Adrenal gland (tissue), 12 donors: ENCODE results near the gene UVRAG. TPM values are rescaled to one million over a fixed set of nuclear protein-coding genes. Genes with fewer than 3 reads are reported as not detected.

Experiments used
- DNase-seq, 7 donors: peaks; one replicate each; pipeline ENCODE4 v3.0.0-alpha.2; 2019 to 2020
- H3K27ac ChIP-seq, 5 donors: fragments of 200-600 bp; sonication (generic) in 4 of 5; 1 replicate in 3 of 5; 2 replicates in 2 of 5; pipeline versions ENCODE4 v1.5.1 to v1.8.0; 2016 to 2020; ENCODE audit warnings: mild to moderate bottlenecking in 1 of 5
- H3K27me3 ChIP-seq: fragments of 200-600 bp; 2 replicates; pipeline ENCODE4 v1.8.0; 2021
- H3K36me3 ChIP-seq, 2 donors: fragments of 200-600 bp; replicated peaks in 1 of 2; 1 replicate in 1 of 2; 2 replicates in 1 of 2; pipeline versions ENCODE4 v1.5.1 to v1.8.0; 2018 to 2022
- H3K4me1 ChIP-seq, 2 donors: fragments of 200-600 bp; replicated peaks in 1 of 2; 1 replicate in 1 of 2; 2 replicates in 1 of 2; pipeline versions ENCODE4 v1.5.1 to v1.8.0; 2018 to 2021
- H3K4me3 ChIP-seq, 4 donors: fragments of 200-600 bp; sonication (generic) in 3 of 4; one replicate each; pipeline ENCODE4 v1.5.1; 2016 to 2018
- H3K9me3 ChIP-seq, 3 donors: fragments of 200-600 bp; sonication (generic) in 1 of 3; replicated peaks in 1 of 3; 1 replicate in 2 of 3; 2 replicates in 1 of 3; pipeline versions ENCODE4 v1.5.1 to v1.8.0; 2016 to 2021
- POLR2A ChIP-seq, 2 donors: fragments of 450-650 bp; IDR thresholded peaks; one replicate each; pipeline ENCODE4 v1.6.1; 2017; ENCODE audit warnings: antibody characterized with exemption in 2 of 2, mild to moderate bottlenecking in 2 of 2, moderate library complexity in 1 of 2
- WGBS, 4 donors: extraction: QIAGEN DNeasy Blood & Tissue Kit in 2 of 4; methylation state at CpG; one replicate each; pipeline versions ENCODE4 v1.1.5 to v1.1.7; 2013 to 2017; 5-methylcytosine and 5-hydroxymethylcytosine counted together
- intact Hi-C, 2 donors: fragments of 100-400 bp; cut with DNase I; formaldehyde crosslinking; loops; one replicate each; pipeline versions ENCODE4 v1.14.1 to v1.15.0; 2022 to 2023
- polyA plus RNA-seq, 3 donors: library from polyadenylated mRNA; stranded (reverse); fragments of 200-250 nt in 2 of 3; fragments of 350-450 nt in 1 of 3; fragmentation: Illumina TruSeq in 1 of 3; extraction: RNeasy Lipid Tissue Mini Kit (QIAGEN cat#74804) in 1 of 3; gene quantifications; one replicate each; pipeline ENCODE4 v1.2.3, GENCODE V29; 2013 to 2014
- total RNA-seq, 9 donors: library from RNA; depleted of rRNA in 4 of 9; stranded (reverse); fragments of >200 nt in 4 of 9; fragments of 120-200 nt in 1 of 9; fragmentation: NEBNext Ultra II Directional in 1 of 9; extraction: Animal tissue kit (Norgen Biotek cat#: 25700) in 1 of 9; gene quantifications; one replicate each; pipeline versions ENCODE4 v1.1.0 to v1.2.4, GENCODE V29; 2013 to 2023
- TF ChIP-seq, protein P1 (sequence below), 6 experiments: fragments of 450-650 bp in 4 of 6; fragments of 200-600 bp in 2 of 6; sonication (generic) in 1 of 6; IDR thresholded peaks; 1 replicate in 5 of 6; 2 replicates in 1 of 6; pipeline versions ENCODE4 v1.5.1 to v1.8.0; 2016 to 2021; ENCODE audit warnings: antibody characterized with exemption in 6 of 6, mild to moderate bottlenecking in 2 of 6, moderate library complexity in 1 of 6
- donor health status: healthy with polysubstance abuse.
- donor health status: Bipolar disorder and iron deficiency.
- donor health status: DM: yes; HTN: yes; CAD: no.
- donor health status: DM: no; HTN: no; CAD: no.
- donor health status: DM: no; HTN: no; CAD: no.
- donor health status: DM: yes; HTN: yes; CAD: no.

Gene UVRAG
- total and polyA plus RNA-seq, 12 donors, result 10.9 to 61.4 (median 28.5) TPM

DNA sequence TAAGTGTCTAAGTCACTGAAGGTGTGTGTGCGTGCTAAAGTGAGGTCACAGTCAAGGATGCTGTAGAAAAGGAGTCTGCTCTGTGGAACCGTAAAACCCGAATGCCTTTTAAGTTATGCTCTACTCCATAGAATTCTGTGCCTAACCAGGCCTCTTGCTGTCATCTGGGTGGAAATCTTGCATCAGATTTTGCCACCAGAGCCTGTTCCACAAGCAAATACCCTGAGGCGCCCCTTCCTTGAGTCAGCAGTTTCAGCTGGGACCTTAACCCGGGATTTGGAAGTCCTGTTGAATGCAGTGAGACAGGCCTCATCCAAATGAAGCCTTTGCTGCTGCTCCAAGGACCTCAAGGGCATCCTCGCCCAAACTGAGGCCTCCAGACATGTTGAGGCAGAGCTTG lies 281.5 kb downstream of the UVRAG start:
- Histone ChIP-seq H3K4me1 (no peaks in the 10 kb centered on the region), H3K27me3 (no peaks in the 10 kb centered on the region), H3K4me3 (no peak overlapping the region), H3K9me3 (no peaks in the 10 kb centered on the region), H3K36me3 (peaks cover 0 to 4% of the 10 kb centered on the region in 2 donors), H3K27ac (no peak overlapping the region)
- 84 to 98% (median 91%) methylated on average over 6 of the region's 6 CpGs for WGBS, 4 donors
- TF ChIP-seq, protein P1, sequence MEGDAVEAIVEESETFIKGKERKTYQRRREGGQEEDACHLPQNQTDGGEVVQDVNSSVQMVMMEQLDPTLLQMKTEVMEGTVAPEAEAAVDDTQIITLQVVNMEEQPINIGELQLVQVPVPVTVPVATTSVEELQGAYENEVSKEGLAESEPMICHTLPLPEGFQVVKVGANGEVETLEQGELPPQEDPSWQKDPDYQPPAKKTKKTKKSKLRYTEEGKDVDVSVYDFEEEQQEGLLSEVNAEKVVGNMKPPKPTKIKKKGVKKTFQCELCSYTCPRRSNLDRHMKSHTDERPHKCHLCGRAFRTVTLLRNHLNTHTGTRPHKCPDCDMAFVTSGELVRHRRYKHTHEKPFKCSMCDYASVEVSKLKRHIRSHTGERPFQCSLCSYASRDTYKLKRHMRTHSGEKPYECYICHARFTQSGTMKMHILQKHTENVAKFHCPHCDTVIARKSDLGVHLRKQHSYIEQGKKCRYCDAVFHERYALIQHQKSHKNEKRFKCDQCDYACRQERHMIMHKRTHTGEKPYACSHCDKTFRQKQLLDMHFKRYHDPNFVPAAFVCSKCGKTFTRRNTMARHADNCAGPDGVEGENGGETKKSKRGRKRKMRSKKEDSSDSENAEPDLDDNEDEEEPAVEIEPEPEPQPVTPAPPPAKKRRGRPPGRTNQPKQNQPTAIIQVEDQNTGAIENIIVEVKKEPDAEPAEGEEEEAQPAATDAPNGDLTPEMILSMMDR (IDR thresholded peaks at IDR 0.05), result no peak
- no peak for TF ChIP-seq POLR2A (IDR thresholded peaks at IDR 0.05)
- intact Hi-C loops, result no loop called here
- DNase-seq, result no peak

DNA sequence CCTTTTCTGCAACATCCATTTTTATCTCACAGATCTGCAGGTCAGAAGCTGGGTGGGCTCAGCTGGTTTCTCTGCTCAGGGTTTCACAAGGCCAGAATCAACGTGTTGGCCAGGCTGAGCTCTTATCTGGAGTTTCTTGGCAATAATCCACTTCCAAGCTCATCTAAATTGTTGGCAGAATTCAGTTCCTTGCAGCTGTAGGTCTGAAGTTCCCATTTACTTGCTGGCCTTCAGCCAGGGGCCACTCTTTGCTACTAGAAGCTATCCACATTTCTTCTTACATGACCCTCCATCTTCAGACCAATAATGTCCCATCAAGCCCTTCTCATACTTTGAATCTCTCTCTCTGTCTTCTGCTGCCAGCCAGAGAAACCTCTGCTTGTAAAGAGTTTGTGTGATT lies 287.8 kb downstream of the UVRAG start:
- WGBS, 4 donors, result 0 to 10% (median 5%) methylated on average over 1 of the region's 1 CpG
- peak in 6 of 7 donors; percentile 33 to 73 (median 53) for DNase-seq
- Histone ChIP-seq H3K27ac (no peak overlapping the region), H3K4me3 (no peak overlapping the region), H3K27me3 (no peaks in the 10 kb centered on the region), H3K9me3 (no peaks in the 10 kb centered on the region), H3K36me3 (peaks cover 0 to 2% of the 10 kb centered on the region in 2 donors), H3K4me1 (peaks cover 5 to 17% of the 10 kb centered on the region in 2 donors)
- TF ChIP-seq POLR2A (IDR thresholded peaks at IDR 0.05), result no peak
- TF ChIP-seq, protein P1 (IDR thresholded peaks at IDR 0.05), result no peak
- intact Hi-C loops, result no loop called here

DNA sequence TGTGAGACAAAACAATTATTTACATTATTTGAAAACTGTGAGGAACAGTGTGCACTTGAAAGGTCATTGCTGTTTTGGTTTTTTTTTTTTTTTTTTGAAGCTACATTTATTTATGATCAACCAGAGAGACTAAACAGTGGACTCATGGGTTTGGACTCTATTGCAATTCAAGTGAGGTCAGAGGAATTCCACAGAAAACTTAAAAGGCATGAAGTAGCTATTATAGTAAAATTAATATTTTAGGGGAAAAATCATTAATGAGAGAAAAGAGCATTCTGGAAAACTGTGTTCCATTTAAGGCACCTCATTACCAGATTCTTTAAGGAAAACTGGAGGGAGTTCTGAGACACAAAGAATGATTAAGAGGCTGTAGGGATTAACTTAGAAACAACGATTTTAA lies 288.4 kb downstream of the UVRAG start:
- WGBS, 4 donors, result 78 to 84% (median 81%) methylated on average over 1 of the region's 1 CpG
- no peaks in the 10 kb centered on the region for H3K36me3 ChIP-seq
- no peaks in the 10 kb centered on the region for H3K27me3 ChIP-seq
- H3K27ac ChIP-seq, result no peak overlapping the region
- no peaks in the 10 kb centered on the region for H3K9me3 ChIP-seq
- H3K4me3 ChIP-seq, result no peak overlapping the region
- no peak for TF ChIP-seq POLR2A (IDR thresholded peaks at IDR 0.05)
- intact Hi-C loops, result no loop called here
- DNase-seq, result no peak
- peaks cover 5 to 17% of the 10 kb centered on the region in 2 donors for H3K4me1 ChIP-seq

DNA sequence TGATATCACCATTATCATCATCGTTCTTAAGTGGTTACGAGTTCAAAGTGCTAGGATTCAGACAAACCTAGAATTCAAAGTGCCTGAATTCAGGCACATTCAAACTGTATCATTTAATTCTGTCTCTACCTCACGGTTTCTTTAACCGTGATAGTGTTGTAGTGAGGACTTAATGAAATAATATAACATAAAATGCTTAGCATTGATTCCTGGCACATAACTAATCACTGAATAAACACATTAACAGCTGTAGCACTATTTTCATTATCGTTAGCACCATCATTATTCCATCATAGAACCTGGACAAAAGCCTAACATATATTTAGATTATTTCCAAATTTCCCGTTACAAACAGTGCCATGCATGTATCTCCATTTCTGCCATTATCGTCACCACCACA lies 289.3 kb downstream of the UVRAG start:
- Histone ChIP-seq H3K36me3 (no peaks in the 10 kb centered on the region), H3K27ac (no peak overlapping the region), H3K9me3 (no peaks in the 10 kb centered on the region), H3K4me3 (no peak overlapping the region), H3K27me3 (no peaks in the 10 kb centered on the region), H3K4me1 (peaks cover 5 to 17% of the 10 kb centered on the region in 2 donors)
- WGBS, 4 donors, result 96 to 98% (median 98%) methylated on average over 7 of the region's 7 CpGs
- no peak for TF ChIP-seq POLR2A (IDR thresholded peaks at IDR 0.05)
- TF ChIP-seq, protein P1 (IDR thresholded peaks at IDR 0.05), result no peak
- intact Hi-C loops, result no loop called here
- no peak for DNase-seq

DNA sequence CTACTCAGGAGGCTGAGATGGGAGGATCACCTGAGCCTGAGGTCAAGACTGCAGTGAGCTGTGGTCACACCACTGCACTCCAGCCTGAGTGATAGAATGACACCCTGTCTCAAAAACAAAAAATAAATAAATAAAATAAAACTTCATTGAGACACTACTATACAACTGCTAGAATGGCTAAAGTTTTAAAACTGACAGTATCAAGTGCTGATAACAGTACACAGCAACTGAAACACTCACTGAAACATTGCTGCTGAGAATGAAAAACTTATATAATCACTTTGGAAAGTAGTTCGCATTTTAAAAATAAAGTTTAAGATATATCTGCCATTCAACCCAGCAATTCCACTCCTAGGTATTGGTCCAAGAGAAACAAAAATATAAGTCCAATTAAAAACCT lies 290.6 kb downstream of the UVRAG start:
- Histone ChIP-seq H3K9me3 (no peaks in the 10 kb centered on the region), H3K4me1 (peaks cover 5 to 17% of the 10 kb centered on the region in 2 donors), H3K27me3 (no peaks in the 10 kb centered on the region), H3K4me3 (no peak overlapping the region), H3K36me3 (no peaks in the 10 kb centered on the region), H3K27ac (no peak overlapping the region)
- WGBS, 4 donors, result 98 to 100% (median 99%) methylated on average over 1 of the region's 1 CpG
- DNase-seq, result no peak
- no peak for TF ChIP-seq POLR2A (IDR thresholded peaks at IDR 0.05)
- TF ChIP-seq, protein P1 (IDR thresholded peaks at IDR 0.05), result no peak
- intact Hi-C loops, result no loop called here
